GM12878 (cell line): ENCODE results near the gene MBNL1. TPM values are rescaled to one million over a fixed set of nuclear protein-coding genes. Genes with fewer than 3 reads are reported as not detected.

ENCODE experiments used
- ATAC-seq: fragments of 200-7000 bp; cut with Tn5 transposase; 3 replicates; pipeline ENCODE4 v1.9.1; 2020; ENCODE audit warnings: mild to moderate bottlenecking, moderate library complexity
- BruUV-seq: library from RNA; stranded (reverse); fragments of 400-500 nt; replicated peaks from 2 replicates; lab custom pipeline; 2021; lab: Mats Ljungman, UMichigan
- CTCF ChIA-PET: fragments of 300-600 bp; sonication (Branson Sonifier 250); formaldehyde crosslinking; extraction: SDS; loops from one replicate; lab custom pipeline; 2021; ENCODE audit warnings: inconsistent platforms; lab: Yijun Ruan, JAX
- POLR2A ChIA-PET: fragments of 350-600 bp; formaldehyde crosslinking; extraction: SDS; loops from one replicate; lab custom pipeline; 2021; ENCODE audit warnings: inconsistent platforms; lab: Charles Lee
- RAD21 ChIA-PET: fragments of 300-600 bp; sonication (Branson Sonifier 250); formaldehyde crosslinking; loops from one replicate; lab custom pipeline; 2023; ENCODE audit warnings: antibody characterized with exemption; ENCODE audit not compliant: unreplicated experiment; lab: Charles Lee
- SMC1A ChIA-PET: fragments of 300-600 bp; sonication (Branson Sonifier 250); formaldehyde crosslinking; loops from one replicate; lab custom pipeline; 2023; ENCODE audit not compliant: unreplicated experiment, uncharacterized antibody; lab: Charles Lee
- DNase-seq: peaks from one replicate; pipeline ENCODE4 v3.0.0-alpha.2; 2011; ENCODE audit warnings: low read depth, low spot score
- FAIRE-seq: peaks from 3 replicates; lab custom pipeline; 2011; peaks lifted over from hg19 to GRCh38; lab: Jason Lieb, UNC
- H2AFZ ChIP-seq: 2 replicates; pipeline ENCODE4 v1.6.0; 2011; ENCODE audit warnings: low read depth, low read length, control low read depth; ENCODE audit not compliant: control insufficient read depth
- H3K27ac ChIP-seq: 2 replicates; pipeline ENCODE4 v1.5.1; 2011; ENCODE audit warnings: control low read depth; ENCODE audit not compliant: control insufficient read depth, insufficient read depth
- H3K27me3 ChIP-seq, 2 experiments: replicated peaks in 1 of 2; 2 replicates each; pipeline versions ENCODE4 v1.6.0 to v1.6.1; 2011; ENCODE audit warnings: low read length in 1 of 2; ENCODE audit not compliant: control insufficient read depth in 2 of 2, insufficient read depth in 2 of 2
- H3K36me3 ChIP-seq, 2 experiments: 2 replicates each; pipeline ENCODE4 v1.5.1; 2011; ENCODE audit warnings: low read length in 1 of 2; ENCODE audit not compliant: control insufficient read depth in 2 of 2, insufficient read depth in 2 of 2
- H3K4me1 ChIP-seq: 2 replicates; pipeline ENCODE4 v1.6.1; 2011; ENCODE audit warnings: mild to moderate bottlenecking, low read length, moderate library complexity, mixed read lengths; ENCODE audit not compliant: control insufficient read depth, insufficient read depth
- H3K4me2 ChIP-seq: 2 replicates; pipeline ENCODE4 v1.6.0; 2011; ENCODE audit warnings: control low read depth; ENCODE audit not compliant: control insufficient read depth, insufficient read depth
- H3K4me3 ChIP-seq: fragments of 200-600 bp; sonication (generic); 2 replicates; pipeline ENCODE4 v1.5.1; 2016
- H3K79me2 ChIP-seq: 2 replicates; pipeline ENCODE4 v1.6.0; 2011; ENCODE audit warnings: low read length; ENCODE audit not compliant: control insufficient read depth, insufficient read depth
- H3K9ac ChIP-seq: 2 replicates; pipeline ENCODE4 v1.8.0; 2011; ENCODE audit warnings: low read length, control low read depth, mixed read lengths; ENCODE audit not compliant: control insufficient read depth, insufficient read depth
- H3K9me3 ChIP-seq: replicated peaks from 3 replicates; pipeline ENCODE4 v1.5.1; 2011; ENCODE audit warnings: mild to moderate bottlenecking, low read length; ENCODE audit not compliant: control insufficient read depth, insufficient read depth
- H4K20me1 ChIP-seq: 2 replicates; pipeline ENCODE4 v1.6.0; 2011; ENCODE audit not compliant: control insufficient read depth, insufficient read depth
- BHLHE40 ChIP-seq, 2 experiments: fragments of 450-650 bp in 1 of 2; IDR thresholded peaks; 2 replicates each; pipeline ENCODE4 v1.6.1; 2011 to 2017; ENCODE audit warnings: low read depth in 2 of 2, borderline replicate concordance in 1 of 2, improper control_type of control experiment in 1 of 2, low read length in 1 of 2, mild to moderate bottlenecking in 1 of 2
- CEBPB ChIP-seq, 2 experiments: fragments of 150-350 bp in 1 of 2; IDR thresholded peaks; 2 replicates each; pipeline ENCODE4 v1.6.1; 2012 to 2014; ENCODE audit warnings: low read depth in 2 of 2, low read length in 2 of 2, borderline replicate concordance in 1 of 2, inconsistent platforms in 1 of 2
- FOXK2 ChIP-seq: fragments of 450-650 bp; IDR thresholded peaks from 2 replicates; pipeline ENCODE4 v1.6.1; 2017; ENCODE audit warnings: mild to moderate bottlenecking, moderate library complexity
- GABPA ChIP-seq: IDR thresholded peaks from 2 replicates; pipeline ENCODE4 v1.6.1; 2014; ENCODE audit warnings: antibody characterized with exemption, low read depth, mild to moderate bottlenecking, inconsistent platforms
- HCFC1 ChIP-seq: fragments of 150-350 bp; IDR thresholded peaks from 2 replicates; pipeline ENCODE4 v1.6.1; 2014; ENCODE audit warnings: low read length
- HDGF ChIP-seq: fragments of 450-650 bp; IDR thresholded peaks from 2 replicates; pipeline ENCODE4 v1.6.1; 2016; ENCODE audit warnings: antibody characterized with exemption
- IKZF1 ChIP-seq: fragments of 450-650 bp; conservative IDR thresholded peaks from 2 replicates; pipeline ENCODE4 v1.6.1; 2017; ENCODE audit warnings: antibody characterized with exemption, mild to moderate bottlenecking
- PKNOX1 ChIP-seq: fragments of 450-650 bp; IDR thresholded peaks from 2 replicates; pipeline ENCODE4 v1.6.1; 2016; ENCODE audit warnings: mild to moderate bottlenecking
- WGBS: methylation state at CpG from one replicate; pipeline ENCODE4 v1.1.6; 2016; ENCODE audit warnings: low lambda C conversion rate; ENCODE audit not compliant: insufficient replicate concordance, insufficient coverage; ENCODE audit errors: missing lambda C conversion rate; 5-methylcytosine and 5-hydroxymethylcytosine counted together
- in situ Hi-C: fragments of 300-500 bp; cut with MboI; formaldehyde crosslinking; loops from 9 replicates; pipeline ENCODE4 v1.14.3; 2018; ENCODE audit warnings: mixed read lengths
- intact Hi-C: fragments of 100-400 bp; cut with micrococcal nuclease; formaldehyde crosslinking; loops from one replicate; pipeline ENCODE4 v1.14.2; 2022; ENCODE audit not compliant: unreplicated experiment
- polyA plus RNA-seq, 11 experiments: library from polyadenylated mRNA; depleted of rRNA in 4 of 11; unstranded in 6 of 11; stranded (reverse) in 5 of 11; fragments of >200 nt; fragmentation: Nextera tagmentation in 4 of 11; fragmentation: Illumina TruSeq in 1 of 11; extraction: Ambion mirVana in 4 of 11; extraction: Trizol in 1 of 11; gene quantifications; 1 replicate in 1 of 11; 2 replicates in 10 of 11; pipeline versions ENCODE4 v1.2.1 to v1.2.3, GENCODE V29; 2011 to 2016; ENCODE audit warnings: inconsistent platforms in 2 of 11, missing spikeins in 2 of 11, low read depth in 1 of 11
- total RNA-seq, 4 experiments: library from RNA; depleted of rRNA in 3 of 4; stranded (reverse); fragments of >200 nt in 3 of 4; fragmentation: Illumina TruSeq in 1 of 4; extraction: Trizol in 1 of 4; gene quantifications; 2 replicates each; pipeline versions ENCODE4 v1.2.1 to v1.2.3, GENCODE V29; 2013 to 2021
- TF ChIP-seq, protein P1 (sequence below): fragments of 150-350 bp; IDR thresholded peaks from 2 replicates; pipeline ENCODE4 v1.6.1; 2014; ENCODE audit warnings: mild to moderate bottlenecking, low read depth, low read length

Gene MBNL1
- total and polyA plus RNA-seq, 10 of the 15 experiments (the other 5 are each of a cell fraction or from before 2014, with no cell fraction given): 59.6 to 337 (median 143) TPM

DNA sequence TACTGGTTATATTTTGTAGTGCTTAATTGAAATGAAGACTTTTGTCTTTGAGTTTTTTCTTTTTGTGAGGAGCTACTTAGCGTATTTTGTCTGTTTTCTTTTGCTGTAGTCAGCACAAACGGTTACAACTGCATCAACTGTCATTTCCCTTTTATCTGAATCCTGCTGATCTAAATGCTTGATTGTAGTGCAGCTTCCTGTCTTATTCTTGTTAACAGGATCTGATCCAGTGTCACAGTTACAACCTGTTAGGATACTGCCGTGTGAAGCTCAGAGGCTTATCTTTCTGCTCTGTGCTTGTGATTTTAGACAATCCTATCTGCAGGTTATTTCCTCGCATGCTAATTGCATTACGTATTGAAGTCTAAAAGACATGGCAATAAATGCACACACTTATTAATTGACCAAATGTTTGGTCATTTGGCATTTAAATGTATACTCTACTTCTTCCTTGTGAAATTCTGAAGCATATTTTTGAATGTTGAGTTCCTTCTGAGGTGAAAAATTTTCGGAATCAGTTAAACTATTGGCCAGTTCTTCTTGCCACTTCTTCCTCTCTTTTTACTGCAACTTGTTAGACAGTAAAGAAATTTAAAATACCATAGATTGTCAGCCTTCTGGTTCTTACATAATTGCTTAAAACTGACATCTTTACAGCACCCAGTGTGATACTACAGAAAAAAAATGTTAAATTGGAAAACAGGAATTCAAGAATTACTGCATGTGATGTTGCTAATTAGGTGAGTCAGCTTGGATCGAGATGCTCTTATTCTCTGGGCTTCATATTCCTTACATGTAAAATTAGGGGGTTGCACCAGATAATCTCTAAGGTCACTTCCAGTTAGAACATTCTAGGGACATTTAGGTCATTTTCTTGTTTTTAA lies 168.2 kb downstream of the MBNL1 start:
- FAIRE-seq: peak; percentile 23
- in situ Hi-C loops: no loop called here

More for the DNA sequence above, 168.2 kb downstream of the MBNL1 start:
- DNase-seq (no peak), ATAC-seq (no peak)
- H3K27me3 ChIP-seq: no peaks in the 10 kb centered on the region
- WGBS: 88% methylated on average over 7 of the region's 7 CpGs
- no peak overlapping the region for H3K9ac ChIP-seq
- TF ChIP-seq FOXK2 (no peak), BHLHE40 (IDR thresholded peaks at IDR 0.05; ENCODE audit: borderline replicate concordance in 1 of 2, low read depth in 2 of 2, low read length in 1 of 2) (no peak), HCFC1 (no peak), CEBPB (IDR thresholded peaks at IDR 0.05; ENCODE audit: borderline replicate concordance in 1 of 2, low read depth in 2 of 2, low read length in 2 of 2) (no peak), PKNOX1 (no peak), GABPA (no peak), HDGF (no peak), IKZF1 (no peak)
- TF ChIP-seq, protein P1, sequence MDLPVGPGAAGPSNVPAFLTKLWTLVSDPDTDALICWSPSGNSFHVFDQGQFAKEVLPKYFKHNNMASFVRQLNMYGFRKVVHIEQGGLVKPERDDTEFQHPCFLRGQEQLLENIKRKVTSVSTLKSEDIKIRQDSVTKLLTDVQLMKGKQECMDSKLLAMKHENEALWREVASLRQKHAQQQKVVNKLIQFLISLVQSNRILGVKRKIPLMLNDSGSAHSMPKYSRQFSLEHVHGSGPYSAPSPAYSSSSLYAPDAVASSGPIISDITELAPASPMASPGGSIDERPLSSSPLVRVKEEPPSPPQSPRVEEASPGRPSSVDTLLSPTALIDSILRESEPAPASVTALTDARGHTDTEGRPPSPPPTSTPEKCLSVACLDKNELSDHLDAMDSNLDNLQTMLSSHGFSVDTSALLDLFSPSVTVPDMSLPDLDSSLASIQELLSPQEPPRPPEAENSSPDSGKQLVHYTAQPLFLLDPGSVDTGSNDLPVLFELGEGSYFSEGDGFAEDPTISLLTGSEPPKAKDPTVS: no peak
- ChIA-PET SMC1A (interaction anchor here (0.6 to 1.7 kb wide), 5 partner anchors 10 to 259 kb away, joined by 3 to 4 read pairs (median 3); no protein-coding TSS in a partner anchor), POLR2A (no interaction called here), CTCF (interaction anchor here (0.6 to 1.4 kb wide), 5 partner anchors 18 to 699 kb away, joined by 3 to 4 read pairs (median 3); no protein-coding TSS in a partner anchor), RAD21 (no interaction called here)
- no peak overlapping the region for H3K4me2 ChIP-seq
- no peak overlapping the region for H3K4me3 ChIP-seq
- peaks cover 17% of the 10 kb centered on the region for H3K9me3 ChIP-seq
- intact Hi-C loops: no loop called here
- no peak overlapping the region for H3K27ac ChIP-seq
- BruUV-seq: no TSS peak
- H3K4me1 ChIP-seq: no peaks in the 10 kb centered on the region; the same call in 1 of the 2 replicates
- peaks cover 0 to 28% of the 10 kb centered on the region in 2 experiments; a peak in 2 of 4 replicates for H3K36me3 ChIP-seq
- no peak overlapping the region for H2AFZ ChIP-seq
- H3K79me2 ChIP-seq: peaks cover 63% of the 10 kb centered on the region
- H4K20me1 ChIP-seq: no peaks in the 10 kb centered on the region
